ENCODE data around the gene ITPR1.

ITPR1 gene

DNA sequence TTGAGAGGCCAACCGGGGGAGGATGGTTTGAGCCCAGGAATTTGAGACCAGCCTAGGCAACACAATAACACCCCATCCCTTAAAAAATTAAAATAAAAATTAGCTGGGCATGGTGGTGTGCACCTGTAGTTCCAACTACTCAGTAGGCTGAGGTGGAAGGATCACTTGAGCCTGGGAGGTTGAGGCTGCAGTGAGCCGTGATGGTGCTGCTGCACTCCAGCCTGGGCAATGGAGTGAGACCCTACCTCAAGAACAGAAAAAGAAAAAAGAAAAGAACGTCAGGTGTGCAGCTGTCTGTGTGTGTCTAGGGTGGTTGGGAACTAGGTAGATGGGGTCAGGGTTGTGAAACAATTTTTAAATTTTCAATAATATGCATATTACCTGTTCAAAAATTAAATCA is 389.9 kb downstream of the ITPR1 start:
- no peaks in the 10 kb centered on the region for H3K9me3 ChIP-seq (ENCODE audit: low read length)
- H2AFZ ChIP-seq (ENCODE audit: low read length), result no peak overlapping the region
- H4K20me1 ChIP-seq (ENCODE audit: insufficient read depth, low read length), result no peaks in the 10 kb centered on the region
- H3K27ac ChIP-seq (ENCODE audit: low read depth, low read length, poor library complexity, severe bottlenecking), result no peak overlapping the region
- no peaks in the 10 kb centered on the region for H3K4me1 ChIP-seq (ENCODE audit: insufficient read depth, low read length, severe bottlenecking)
- no peaks in the 10 kb centered on the region for H3F3A ChIP-seq (ENCODE audit: insufficient read depth, low read length)
- no peak overlapping the region for H3K4me3 ChIP-seq (ENCODE audit: low read depth, low read length, poor library complexity, severe bottlenecking)
- H3K9ac ChIP-seq (ENCODE audit: low read length), result no peak overlapping the region
- H3K36me3 ChIP-seq (ENCODE audit: insufficient read depth, low read length), result no peaks in the 10 kb centered on the region
- TF ChIP-seq EZH2 (IDR thresholded peaks at IDR 0.05; ENCODE audit: borderline replicate concordance, low read length) (no peak), CTCF (IDR thresholded peaks at IDR 0.05; ENCODE audit: low read length) (no peak)
- H3K27me3 ChIP-seq (ENCODE audit: insufficient read depth, low read length), result no peaks in the 10 kb centered on the region
- no peaks in the 10 kb centered on the region for H3K79me2 ChIP-seq (ENCODE audit: insufficient read depth, low read length)
- no peak overlapping the region for H3K4me2 ChIP-seq (ENCODE audit: low read length)
- no peaks in the 10 kb centered on the region for H3K9me2 ChIP-seq (ENCODE audit: low read depth, low read length)

GRCh38 chr3:4884888-4885287 is 391.7 kb downstream of the ITPR1 start:
- Histone ChIP-seq H3K9me3 (ENCODE audit: low read length) (no peaks in the 10 kb centered on the region), H3K9me2 (ENCODE audit: low read depth, low read length) (no peaks in the 10 kb centered on the region), H3K4me2 (ENCODE audit: low read length) (no peak overlapping the region), H3K4me1 (ENCODE audit: insufficient read depth, low read length, severe bottlenecking) (no peaks in the 10 kb centered on the region), H4K20me1 (ENCODE audit: insufficient read depth, low read length) (no peaks in the 10 kb centered on the region), H3F3A (ENCODE audit: insufficient read depth, low read length) (no peaks in the 10 kb centered on the region), H3K79me2 (ENCODE audit: insufficient read depth, low read length) (no peaks in the 10 kb centered on the region), H3K4me3 (ENCODE audit: low read depth, low read length, poor library complexity, severe bottlenecking) (no peak overlapping the region), H3K36me3 (ENCODE audit: insufficient read depth, low read length) (no peaks in the 10 kb centered on the region), H3K9ac (ENCODE audit: low read length) (no peak overlapping the region), H3K27ac (ENCODE audit: low read depth, low read length, poor library complexity, severe bottlenecking) (no peak overlapping the region), H3K27me3 (ENCODE audit: insufficient read depth, low read length) (no peaks in the 10 kb centered on the region), H2AFZ (ENCODE audit: low read length) (no peak overlapping the region)
- TF ChIP-seq EZH2 (IDR thresholded peaks at IDR 0.05; ENCODE audit: borderline replicate concordance, low read length) (no peak), CTCF (IDR thresholded peaks at IDR 0.05; ENCODE audit: low read length) (no peak)

GRCh38 chr3:4885316-4885715 is 392.2 kb downstream of the ITPR1 start:
- H3K9me3 ChIP-seq (ENCODE audit: low read length), result no peaks in the 10 kb centered on the region
- TF ChIP-seq CTCF (IDR thresholded peaks at IDR 0.05; ENCODE audit: low read length) (no peak), EZH2 (IDR thresholded peaks at IDR 0.05; ENCODE audit: borderline replicate concordance, low read length) (no peak)
- H3K79me2 ChIP-seq (ENCODE audit: insufficient read depth, low read length), result no peaks in the 10 kb centered on the region
- no peak overlapping the region for H3K4me3 ChIP-seq (ENCODE audit: low read depth, low read length, poor library complexity, severe bottlenecking)
- no peaks in the 10 kb centered on the region for H3F3A ChIP-seq (ENCODE audit: insufficient read depth, low read length)
- no peaks in the 10 kb centered on the region for H3K27me3 ChIP-seq (ENCODE audit: insufficient read depth, low read length)
- H3K27ac ChIP-seq (ENCODE audit: low read depth, low read length, poor library complexity, severe bottlenecking), result no peak overlapping the region
- H3K4me2 ChIP-seq (ENCODE audit: low read length), result no peak overlapping the region
- no peaks in the 10 kb centered on the region for H4K20me1 ChIP-seq (ENCODE audit: insufficient read depth, low read length)
- no peak overlapping the region for H3K9ac ChIP-seq (ENCODE audit: low read length)
- no peaks in the 10 kb centered on the region for H3K9me2 ChIP-seq (ENCODE audit: low read depth, low read length)
- H3K36me3 ChIP-seq (ENCODE audit: insufficient read depth, low read length), result no peaks in the 10 kb centered on the region
- no peak overlapping the region for H2AFZ ChIP-seq (ENCODE audit: low read length)
- H3K4me1 ChIP-seq (ENCODE audit: insufficient read depth, low read length, severe bottlenecking), result no peaks in the 10 kb centered on the region
